ENCODE measurements around the gene RALGAPA2. TPM values are rescaled to one million over a fixed set of nuclear protein-coding genes. Genes with fewer than 3 reads are reported as not detected.

RALGAPA2 gene
- total RNA-seq, 1 experiment from 2014 or later = 9.8 TPM

DNA sequence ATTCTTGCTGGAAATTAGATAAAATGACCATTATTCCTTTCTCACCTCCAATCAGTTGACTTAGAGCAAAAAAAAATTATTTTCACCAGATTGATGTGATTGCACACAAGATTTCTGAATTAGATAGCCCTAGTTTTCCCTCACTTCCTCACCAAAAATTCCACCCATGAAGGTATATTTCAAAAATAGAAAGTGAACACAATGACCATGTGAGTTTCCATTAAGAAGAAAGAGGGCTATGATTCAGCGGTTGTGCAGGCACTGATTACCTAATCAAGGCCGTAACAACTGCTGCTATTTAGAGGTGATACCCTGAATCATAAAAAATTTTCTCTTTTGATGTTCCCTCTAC, 19.5 kb upstream of the RALGAPA2 start:
- H3K9ac ChIP-seq (ENCODE audit: low read length) = no peak overlapping the region
- intact Hi-C loops (cut with micrococcal nuclease) = no loop called here
- H3K79me2 ChIP-seq (ENCODE audit: low read length) = no peaks in the 10 kb centered on the region
- H3K27ac ChIP-seq (ENCODE audit: low read length) = no peak overlapping the region
- TF ChIP-seq EZH2phosphoT487 (IDR thresholded peaks at IDR 0.05; ENCODE audit: borderline replicate concordance, low read length) (no peak), EZH2 (IDR thresholded peaks at IDR 0.05; ENCODE audit: low read length, unreplicated experiment) (no peak), CTCF (conservative IDR thresholded peaks at IDR 0.05; ENCODE audit: low read depth, low read length) (no peak)
- H3K4me1 ChIP-seq (ENCODE audit: insufficient read depth, low read length) = no peaks in the 10 kb centered on the region
- no peak for ATAC-seq
- peaks cover 79% of the 10 kb centered on the region for H3K27me3 ChIP-seq (ENCODE audit: low read length)
- H3K4me3 ChIP-seq (ENCODE audit: low read length) = no peak overlapping the region
- CTCF ChIA-PET = no interaction called here
- no peaks in the 10 kb centered on the region for H3F3A ChIP-seq (ENCODE audit: low read length, unreplicated experiment)
- no peaks in the 10 kb centered on the region for H3K9me2 ChIP-seq (replicated peaks; ENCODE audit: low read length)
- no peak overlapping the region for H2AFZ ChIP-seq (ENCODE audit: low read length)
- H4K20me1 ChIP-seq (ENCODE audit: low read length) = no peaks in the 10 kb centered on the region
- no peaks in the 10 kb centered on the region for H3K9me3 ChIP-seq (ENCODE audit: low read length)
- POLR2A ChIA-PET (ENCODE audit: unreplicated experiment) = no interaction called here
- no peaks in the 10 kb centered on the region for H3K36me3 ChIP-seq (ENCODE audit: low read depth, low read length)
- no peak overlapping the region for H3K4me2 ChIP-seq (ENCODE audit: low read length)
- DNase-seq = no peak
- BruUV-seq (replicated peaks) = no TSS peak

DNA sequence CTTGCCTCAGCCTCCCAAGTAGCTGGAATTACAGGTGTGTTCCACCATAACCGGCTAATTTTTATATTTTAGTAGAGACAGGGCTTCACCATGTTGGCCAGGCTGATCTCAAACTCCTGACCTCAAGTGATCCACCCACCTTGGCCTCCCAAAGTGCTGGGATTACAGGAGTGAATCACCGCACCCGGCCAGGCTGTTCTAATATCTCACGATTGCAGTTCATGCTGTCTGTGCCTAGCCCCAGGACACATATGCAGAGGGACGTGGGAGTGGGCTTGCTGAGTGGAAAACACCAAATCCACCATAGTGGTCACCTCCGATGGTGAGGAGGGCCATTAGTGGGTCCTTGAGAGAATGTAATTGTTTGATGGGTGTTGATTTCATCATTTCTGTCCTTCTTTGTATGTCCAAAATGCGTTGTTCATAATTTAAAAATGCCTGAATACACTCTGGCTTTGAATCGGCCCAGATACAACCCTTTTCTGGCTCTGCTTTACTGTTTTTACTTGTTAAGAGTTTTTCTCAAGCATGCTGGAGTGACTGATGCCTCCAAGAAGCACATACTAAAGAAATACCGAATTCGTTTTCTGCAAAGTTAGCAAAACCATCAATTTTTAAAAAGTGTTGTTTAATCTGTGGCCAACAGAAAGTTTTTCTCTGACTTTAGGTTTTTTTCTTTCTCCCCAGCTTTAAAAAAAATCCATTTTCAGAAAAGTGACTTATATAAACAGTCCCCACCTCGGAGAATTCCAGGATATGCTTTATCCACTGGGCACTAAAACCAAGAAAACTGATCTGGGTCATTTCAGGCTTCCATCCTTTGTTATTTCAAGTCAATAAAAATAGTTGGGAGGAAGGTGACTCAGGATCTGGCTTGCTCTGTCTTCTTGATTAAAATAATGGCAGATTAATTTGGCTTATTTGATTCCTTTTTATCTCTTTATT, 18.8 kb upstream of the RALGAPA2 start:
- ATAC-seq (no peak), DNase-seq (no peak)
- TF ChIP-seq EZH2 (IDR thresholded peaks at IDR 0.05; ENCODE audit: low read length, unreplicated experiment) (no peak), EZH2phosphoT487 (IDR thresholded peaks at IDR 0.05; ENCODE audit: borderline replicate concordance, low read length) (no peak), CTCF (conservative IDR thresholded peaks at IDR 0.05; ENCODE audit: low read depth, low read length) (no peak)
- peaks cover 80% of the 10 kb centered on the region for H3K27me3 ChIP-seq (ENCODE audit: low read length)
- no peaks in the 10 kb centered on the region for H3K36me3 ChIP-seq (ENCODE audit: low read depth, low read length)
- H3K4me1 ChIP-seq (ENCODE audit: insufficient read depth, low read length) = no peaks in the 10 kb centered on the region
- no TSS peak for BruUV-seq (replicated peaks)
- H2AFZ ChIP-seq (ENCODE audit: low read length) = no peak overlapping the region
- H3K9me2 ChIP-seq (replicated peaks; ENCODE audit: low read length) = no peaks in the 10 kb centered on the region
- no peaks in the 10 kb centered on the region for H4K20me1 ChIP-seq (ENCODE audit: low read length)
- H3F3A ChIP-seq (ENCODE audit: low read length, unreplicated experiment) = no peaks in the 10 kb centered on the region
- H3K4me3 ChIP-seq (ENCODE audit: low read length) = no peak overlapping the region
- no peak overlapping the region for H3K27ac ChIP-seq (ENCODE audit: low read length)
- POLR2A ChIA-PET (ENCODE audit: unreplicated experiment) = no interaction called here
- no peaks in the 10 kb centered on the region for H3K9me3 ChIP-seq (ENCODE audit: low read length)
- H3K9ac ChIP-seq (ENCODE audit: low read length) = no peak overlapping the region
- CTCF ChIA-PET = no interaction called here
- intact Hi-C loops (cut with micrococcal nuclease) = no loop called here
- no peaks in the 10 kb centered on the region for H3K79me2 ChIP-seq (ENCODE audit: low read length)
- no peak overlapping the region for H3K4me2 ChIP-seq (ENCODE audit: low read length)

GRCh38 chr20:20729563-20729962, 17.1 kb upstream of the RALGAPA2 start:
- no peak overlapping the region for H3K4me2 ChIP-seq (ENCODE audit: low read length)
- H3K9ac ChIP-seq (ENCODE audit: low read length) = no peak overlapping the region
- no peak for DNase-seq
- no peak overlapping the region for H2AFZ ChIP-seq (ENCODE audit: low read length)
- intact Hi-C loops (cut with micrococcal nuclease) = no loop called here
- POLR2A ChIA-PET (ENCODE audit: unreplicated experiment) = no interaction called here
- ATAC-seq = no peak
- TF ChIP-seq EZH2 (IDR thresholded peaks at IDR 0.05; ENCODE audit: low read length, unreplicated experiment) (no peak), EZH2phosphoT487 (IDR thresholded peaks at IDR 0.05; ENCODE audit: borderline replicate concordance, low read length) (no peak), CTCF (conservative IDR thresholded peaks at IDR 0.05; ENCODE audit: low read depth, low read length) (no peak)
- no peaks in the 10 kb centered on the region for H3K79me2 ChIP-seq (ENCODE audit: low read length)
- no peaks in the 10 kb centered on the region for H3K9me3 ChIP-seq (ENCODE audit: low read length)
- H3K4me3 ChIP-seq (ENCODE audit: low read length) = no peak overlapping the region
- H3K36me3 ChIP-seq (ENCODE audit: low read depth, low read length) = no peaks in the 10 kb centered on the region
- H3K4me1 ChIP-seq (ENCODE audit: insufficient read depth, low read length) = no peaks in the 10 kb centered on the region
- no TSS peak for BruUV-seq (replicated peaks)
- H3K27me3 ChIP-seq (ENCODE audit: low read length) = peaks cover 86% of the 10 kb centered on the region
- CTCF ChIA-PET = no interaction called here
- no peaks in the 10 kb centered on the region for H4K20me1 ChIP-seq (ENCODE audit: low read length)
- no peak overlapping the region for H3K27ac ChIP-seq (ENCODE audit: low read length)
- no peaks in the 10 kb centered on the region for H3F3A ChIP-seq (ENCODE audit: low read length, unreplicated experiment)
- no peaks in the 10 kb centered on the region for H3K9me2 ChIP-seq (replicated peaks; ENCODE audit: low read length)
